Esophagus squamous epithelium (tissue), 4 donors: ENCODE results near the gene OBP2A.
"Not testable (repeated sequence)": the region's sequence is repeated elsewhere in the genome, so short reads cannot be mapped to it uniquely, and the experiment has no call there.

Source experiments
- POLR2A ChIP-seq, 4 donors: fragments of 450-650 bp; IDR thresholded peaks; one replicate each; pipeline ENCODE4 v1.6.1; 2017; ENCODE audit warnings: antibody characterized with exemption in 4 of 4, mild to moderate bottlenecking in 4 of 4, moderate library complexity in 3 of 4
- TF ChIP-seq, protein P1 (sequence below), 6 experiments: fragments of 450-650 bp in 4 of 6; fragments of 200-600 bp in 2 of 6; sonication (generic) in 2 of 6; IDR thresholded peaks; one replicate each; pipeline ENCODE4 v1.5.1; 2016 to 2019; ENCODE audit warnings: antibody characterized with exemption in 6 of 6, mild to moderate bottlenecking in 4 of 6, moderate library complexity in 4 of 6

DNA sequence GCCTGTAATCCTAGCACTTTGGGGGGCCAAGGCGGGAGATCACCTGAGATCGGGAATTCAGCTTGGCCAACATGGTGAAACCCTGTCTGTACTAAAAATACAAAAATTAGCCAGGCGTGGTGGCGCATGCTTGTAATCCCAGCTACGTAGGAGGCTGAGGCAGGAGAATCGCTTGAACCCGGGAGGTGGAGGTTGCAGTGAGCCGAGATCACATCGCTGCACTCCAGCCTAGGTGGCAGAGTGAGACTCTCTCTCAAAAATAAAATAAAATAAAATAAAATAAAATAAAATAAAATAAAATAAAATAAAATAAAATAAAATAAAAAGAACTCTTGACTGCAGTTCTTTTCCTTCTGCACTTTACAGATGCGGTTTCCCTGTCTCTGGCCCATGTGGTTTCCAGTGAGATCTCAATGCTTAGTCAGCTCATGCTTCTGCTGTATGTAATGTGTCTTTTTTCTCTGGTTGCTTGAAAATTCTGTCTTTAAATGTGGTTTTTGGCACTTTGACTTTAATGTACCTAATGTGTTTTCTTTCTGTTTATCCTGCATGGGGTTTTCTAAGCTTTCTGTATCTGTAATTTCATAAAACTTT, 17.0 kb upstream of the OBP2A start:
- TF ChIP-seq, protein P1, sequence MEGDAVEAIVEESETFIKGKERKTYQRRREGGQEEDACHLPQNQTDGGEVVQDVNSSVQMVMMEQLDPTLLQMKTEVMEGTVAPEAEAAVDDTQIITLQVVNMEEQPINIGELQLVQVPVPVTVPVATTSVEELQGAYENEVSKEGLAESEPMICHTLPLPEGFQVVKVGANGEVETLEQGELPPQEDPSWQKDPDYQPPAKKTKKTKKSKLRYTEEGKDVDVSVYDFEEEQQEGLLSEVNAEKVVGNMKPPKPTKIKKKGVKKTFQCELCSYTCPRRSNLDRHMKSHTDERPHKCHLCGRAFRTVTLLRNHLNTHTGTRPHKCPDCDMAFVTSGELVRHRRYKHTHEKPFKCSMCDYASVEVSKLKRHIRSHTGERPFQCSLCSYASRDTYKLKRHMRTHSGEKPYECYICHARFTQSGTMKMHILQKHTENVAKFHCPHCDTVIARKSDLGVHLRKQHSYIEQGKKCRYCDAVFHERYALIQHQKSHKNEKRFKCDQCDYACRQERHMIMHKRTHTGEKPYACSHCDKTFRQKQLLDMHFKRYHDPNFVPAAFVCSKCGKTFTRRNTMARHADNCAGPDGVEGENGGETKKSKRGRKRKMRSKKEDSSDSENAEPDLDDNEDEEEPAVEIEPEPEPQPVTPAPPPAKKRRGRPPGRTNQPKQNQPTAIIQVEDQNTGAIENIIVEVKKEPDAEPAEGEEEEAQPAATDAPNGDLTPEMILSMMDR (IDR thresholded peaks at IDR 0.05), result not testable (repeated sequence)
- not testable (repeated sequence) for TF ChIP-seq POLR2A (IDR thresholded peaks at IDR 0.05)
